Psoas muscle (tissue), 8 donors: ENCODE measurements around the gene CCDC12. TPM values are rescaled to one million over a fixed set of nuclear protein-coding genes. Genes with fewer than 3 reads are reported as not detected.
A peak's percentile ranks its signal among the peaks of the same experiment; 100 is the strongest.
"Not testable (repeated sequence)": the region's sequence is repeated elsewhere in the genome, so short reads cannot be mapped to it uniquely, and the experiment has no call there.

ENCODE experiments used
- ATAC-seq, 4 donors: fragments of 200-7000 bp; cut with Tn5 transposase; one replicate each; pipeline ENCODE4 v1.9.1; 2020; ENCODE audit warnings: moderate library complexity in 3 of 4, mild to moderate bottlenecking in 2 of 4
- DNase-seq, 2 donors: peaks; one replicate each; pipeline ENCODE4 v3.0.0-alpha.2; 2020
- H3K27ac ChIP-seq: fragments of 200-600 bp; one replicate; pipeline ENCODE4 v1.8.0; 2022
- H3K27me3 ChIP-seq, 3 donors: fragments of 200-600 bp in 1 of 3; one replicate each; pipeline versions ENCODE4 v1.6.1 to v1.8.0; 2013 to 2022; ENCODE audit warnings: low read length in 2 of 3, mild to moderate bottlenecking in 2 of 3, moderate library complexity in 1 of 3; ENCODE audit not compliant: insufficient read depth in 3 of 3
- H3K36me3 ChIP-seq, 2 donors: fragments of 200-600 bp in 1 of 2; one replicate each; pipeline versions ENCODE4 v1.6.1 to v1.8.0; 2013 to 2022; ENCODE audit warnings: low read depth in 1 of 2, mild to moderate bottlenecking in 1 of 2, moderate library complexity in 1 of 2; ENCODE audit not compliant: insufficient read depth in 1 of 2
- H3K4me1 ChIP-seq: fragments of 200-600 bp; one replicate; pipeline ENCODE4 v1.8.0; 2022
- H3K4me3 ChIP-seq: fragments of 200-600 bp; one replicate; pipeline ENCODE4 v1.8.0; 2022; ENCODE audit warnings: mild to moderate bottlenecking
- H3K9me3 ChIP-seq: fragments of 200-600 bp; one replicate; pipeline ENCODE4 v1.8.0; 2022
- WGBS, 3 donors: extraction: QIAGEN DNeasy Blood & Tissue Kit; methylation state at CpG; one replicate each; pipeline versions ENCODE4 v1.1.6 to v1.1.7; 2013; 5-methylcytosine and 5-hydroxymethylcytosine counted together
- intact Hi-C, 2 donors: fragments of 100-400 bp; cut with DNase I; formaldehyde crosslinking; loops; one replicate each; pipeline versions ENCODE4 v1.11.0 to v1.14.2; 2022
- polyA plus RNA-seq, 3 donors: library from polyadenylated mRNA; stranded (reverse); fragments of 200-250 nt; gene quantifications; one replicate each; pipeline ENCODE4 v1.2.3, GENCODE V29; 2013
- total RNA-seq, 4 donors: library from RNA; stranded (reverse); fragmentation: NEBNext Ultra II Directional in 2 of 4; extraction: Animal tissue kit (Norgen Biotek cat#: 25700) in 2 of 4; gene quantifications; one replicate each; pipeline versions ENCODE4 v1.2.1 to v1.2.4, GENCODE V29; 2021 to 2023
- TF ChIP-seq, protein P1 (sequence below): fragments of 200-600 bp; IDR thresholded peaks from one replicate; pipeline ENCODE4 v1.8.0; 2022; ENCODE audit warnings: antibody characterized with exemption
- donor health status: healthy with polysubstance abuse.
- donor health status: DM: no; HTN: no; CAD: no; lungs with moderate emphysema.
- donor health status: Bipolar disorder and iron deficiency.
- donor health status: healthy.
- donor health status: DM: yes; HTN: yes; CAD: no.
- donor health status: DM: no; HTN: no; CAD: no.
- donor health status: DM: no; HTN: no; CAD: no.
- donor health status: DM: yes; HTN: yes; CAD: no.

The CCDC12 gene
- total and polyA plus RNA-seq, 7 donors = 25.1 to 69.8 (median 36.4) TPM

DNA sequence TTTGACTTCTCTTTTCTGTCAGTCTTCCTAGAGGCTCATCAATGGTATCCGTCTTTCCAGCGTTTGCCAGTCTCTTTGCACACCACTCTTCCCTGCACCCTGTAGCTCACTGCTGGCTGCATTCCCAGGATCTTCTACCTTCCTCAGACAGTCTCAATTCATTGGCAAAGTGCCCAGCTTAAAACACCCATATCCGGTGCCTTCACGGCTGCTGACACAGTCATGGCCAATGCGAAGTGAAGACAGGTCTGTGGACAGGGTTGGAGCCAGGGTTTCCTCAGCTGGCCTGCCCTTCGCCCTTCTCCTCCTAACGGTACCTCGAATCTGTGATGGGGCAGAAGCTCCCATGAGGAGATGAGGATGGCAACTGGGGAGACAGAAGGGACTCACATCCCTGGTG, 62.9 kb downstream of the CCDC12 start:
- H3K36me3 ChIP-seq = peaks cover 0 to 28% of the 10 kb centered on the region in 2 donors
- no peak overlapping the region for H3K4me3 ChIP-seq
- DNase-seq (peak; percentile 31 to 52), ATAC-seq (peak; percentile 7 to 43 (median 17))
- TF ChIP-seq, protein P1, sequence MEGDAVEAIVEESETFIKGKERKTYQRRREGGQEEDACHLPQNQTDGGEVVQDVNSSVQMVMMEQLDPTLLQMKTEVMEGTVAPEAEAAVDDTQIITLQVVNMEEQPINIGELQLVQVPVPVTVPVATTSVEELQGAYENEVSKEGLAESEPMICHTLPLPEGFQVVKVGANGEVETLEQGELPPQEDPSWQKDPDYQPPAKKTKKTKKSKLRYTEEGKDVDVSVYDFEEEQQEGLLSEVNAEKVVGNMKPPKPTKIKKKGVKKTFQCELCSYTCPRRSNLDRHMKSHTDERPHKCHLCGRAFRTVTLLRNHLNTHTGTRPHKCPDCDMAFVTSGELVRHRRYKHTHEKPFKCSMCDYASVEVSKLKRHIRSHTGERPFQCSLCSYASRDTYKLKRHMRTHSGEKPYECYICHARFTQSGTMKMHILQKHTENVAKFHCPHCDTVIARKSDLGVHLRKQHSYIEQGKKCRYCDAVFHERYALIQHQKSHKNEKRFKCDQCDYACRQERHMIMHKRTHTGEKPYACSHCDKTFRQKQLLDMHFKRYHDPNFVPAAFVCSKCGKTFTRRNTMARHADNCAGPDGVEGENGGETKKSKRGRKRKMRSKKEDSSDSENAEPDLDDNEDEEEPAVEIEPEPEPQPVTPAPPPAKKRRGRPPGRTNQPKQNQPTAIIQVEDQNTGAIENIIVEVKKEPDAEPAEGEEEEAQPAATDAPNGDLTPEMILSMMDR = no peak
- WGBS, 3 donors = 25 to 37% (median 27%) methylated on average over 8 of the region's 8 CpGs
- H3K9me3 ChIP-seq = no peaks in the 10 kb centered on the region
- H3K27me3 ChIP-seq = no peaks in the 10 kb centered on the region
- intact Hi-C loops = no loop called here
- H3K4me1 ChIP-seq = peaks cover 22% of the 10 kb centered on the region
- H3K27ac ChIP-seq = peak overlapping the region; percentile 21

GRCh38 chr3:46912986-46913385, 63.6 kb downstream of the CCDC12 start:
- TF ChIP-seq, protein P1 = no peak
- intact Hi-C loops = no loop called here
- ATAC-seq (no peak), DNase-seq (no peak)
- 97 to 100% (median 99%) methylated on average over 3 of the region's 3 CpGs for WGBS, 3 donors
- Histone ChIP-seq H3K27ac (no peak overlapping the region), H3K9me3 (no peaks in the 10 kb centered on the region), H3K36me3 (peaks cover 0 to 21% of the 10 kb centered on the region in 2 donors), H3K4me1 (peaks cover 26% of the 10 kb centered on the region), H3K4me3 (no peak overlapping the region), H3K27me3 (no peaks in the 10 kb centered on the region)

- H3K4me3 ChIP-seq, H3K36me3 ChIP-seq, H3K27me3 ChIP-seq, ATAC-seq, H3K27ac ChIP-seq, intact Hi-C loops, H3K9me3 ChIP-seq: not testable (repeated sequence)
- WGBS, 3 donors = 80 to 82% (median 81%) methylated on average over 10 of the region's 10 CpGs
- H3K4me1 ChIP-seq = peaks cover 26% of the 10 kb centered on the region
- peak in 1 of 2 donors; percentile 12 for DNase-seq
Measured at GRCh38 chr3:46910914-46911313, 65.6 kb downstream of the CCDC12 start.

- WGBS, 3 donors = 78 to 84% (median 80%) methylated on average over 6 of the region's 6 CpGs
- TF ChIP-seq, protein P1 = no peak
- intact Hi-C loops = no loop called here
Measured at GRCh38 chr3:46910166-46910760, 66.3 kb downstream of the CCDC12 start.

GRCh38 chr3:46909535-46910161, 66.9 kb downstream of the CCDC12 start:
- TF ChIP-seq, protein P1 = peak; percentile 88
- no peak overlapping the region for H3K27ac ChIP-seq
- 12 to 14% (median 14%) methylated on average over 18 of the region's 18 CpGs for WGBS, 3 donors
- H3K4me3 ChIP-seq = no peak overlapping the region
- peak; percentile 87 to 93 (median 90) for ATAC-seq
- DNase-seq = peak; percentile 89 to 93
- no peaks in the 10 kb centered on the region for H3K9me3 ChIP-seq
- no peaks in the 10 kb centered on the region for H3K36me3 ChIP-seq
- no peaks in the 10 kb centered on the region for H3K27me3 ChIP-seq
- H3K4me1 ChIP-seq = peaks cover 22% of the 10 kb centered on the region
- intact Hi-C loops = loop anchor here (1.0 to 5.0 kb wide), 4 partner anchors 43 to 207 kb away; partner anchors contain the start of gene TMIE (in 1 of the 2)

More at GRCh38 chr3:46910166-46910760, 66.3 kb downstream of the CCDC12 start:
- Histone ChIP-seq H3K36me3 (no peaks in the 10 kb centered on the region), H3K27me3 (no peaks in the 10 kb centered on the region), H3K4me3 (no peak overlapping the region), H3K27ac (no peak overlapping the region), H3K9me3 (no peaks in the 10 kb centered on the region), H3K4me1 (peaks cover 22% of the 10 kb centered on the region)
- peak; percentile 12 to 53 for DNase-seq
- ATAC-seq = peak in 2 of 4 donors; percentile 1
